ENCODE results near the gene RRM2.

Gene RRM2

GRCh38 chr2:10079266-10079869, 43.2 kb upstream of the RRM2 start:
- no peak overlapping the region for H3K4me2 ChIP-seq
- H3K27ac ChIP-seq, result no peak overlapping the region

GRCh38 chr2:10079870-10080535, 42.5 kb upstream of the RRM2 start, which contains the start of gene CYS1:
Gene CYS1, minus strand, starts transcription at chr2:10080411. Its CDS starts 188 bp downstream, at chr2:10080223.
- Histone ChIP-seq H3K9ac (no peak within 1 kb of the TSS), H3K27me3 (ENCODE audit: insufficient read depth, low read depth) (peaks cover 4% of the 10 kb centered on the region), H3K4me1 (ENCODE audit: low read depth, poor library complexity, severe bottlenecking) (peaks cover 4% of the 10 kb centered on the region), H3K79me2 (ENCODE audit: insufficient read depth, low read depth) (no peaks in the 10 kb centered on the region), H3K36me3 (ENCODE audit: insufficient read depth) (no peaks in the 10 kb centered on the region), H3K4me2 (no peak within 1 kb of the TSS), H4K20me1 (ENCODE audit: insufficient read depth) (no peaks in the 10 kb centered on the region), H3K4me3 (IDR thresholded peaks at IDR 0.05; ENCODE audit: insufficient read depth, low read depth, low read length) (no peak within 1 kb of the TSS), H2AFZ (ENCODE audit: low read depth) (no peak within 1 kb of the TSS), H3K27ac (no peak within 1 kb of the TSS)
- TF ChIP-seq, protein P1, sequence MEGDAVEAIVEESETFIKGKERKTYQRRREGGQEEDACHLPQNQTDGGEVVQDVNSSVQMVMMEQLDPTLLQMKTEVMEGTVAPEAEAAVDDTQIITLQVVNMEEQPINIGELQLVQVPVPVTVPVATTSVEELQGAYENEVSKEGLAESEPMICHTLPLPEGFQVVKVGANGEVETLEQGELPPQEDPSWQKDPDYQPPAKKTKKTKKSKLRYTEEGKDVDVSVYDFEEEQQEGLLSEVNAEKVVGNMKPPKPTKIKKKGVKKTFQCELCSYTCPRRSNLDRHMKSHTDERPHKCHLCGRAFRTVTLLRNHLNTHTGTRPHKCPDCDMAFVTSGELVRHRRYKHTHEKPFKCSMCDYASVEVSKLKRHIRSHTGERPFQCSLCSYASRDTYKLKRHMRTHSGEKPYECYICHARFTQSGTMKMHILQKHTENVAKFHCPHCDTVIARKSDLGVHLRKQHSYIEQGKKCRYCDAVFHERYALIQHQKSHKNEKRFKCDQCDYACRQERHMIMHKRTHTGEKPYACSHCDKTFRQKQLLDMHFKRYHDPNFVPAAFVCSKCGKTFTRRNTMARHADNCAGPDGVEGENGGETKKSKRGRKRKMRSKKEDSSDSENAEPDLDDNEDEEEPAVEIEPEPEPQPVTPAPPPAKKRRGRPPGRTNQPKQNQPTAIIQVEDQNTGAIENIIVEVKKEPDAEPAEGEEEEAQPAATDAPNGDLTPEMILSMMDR (conservative IDR thresholded peaks at IDR 0.05; ENCODE audit: low read depth, low read length), result no peak

More at GRCh38 chr2:10079266-10079869, 43.2 kb upstream of the RRM2 start:
- TF ChIP-seq, protein P1 (conservative IDR thresholded peaks at IDR 0.05; ENCODE audit: low read depth, low read length), result no peak
- no peak overlapping the region for H2AFZ ChIP-seq (ENCODE audit: low read depth)
- peaks cover 4% of the 10 kb centered on the region for H3K27me3 ChIP-seq (ENCODE audit: insufficient read depth, low read depth)
- peaks cover 4% of the 10 kb centered on the region for H3K4me1 ChIP-seq (ENCODE audit: low read depth, poor library complexity, severe bottlenecking)
- no peaks in the 10 kb centered on the region for H3K36me3 ChIP-seq (ENCODE audit: insufficient read depth)
- no peaks in the 10 kb centered on the region for H4K20me1 ChIP-seq (ENCODE audit: insufficient read depth)
- H3K79me2 ChIP-seq (ENCODE audit: insufficient read depth, low read depth), result no peaks in the 10 kb centered on the region
- H3K4me3 ChIP-seq (IDR thresholded peaks at IDR 0.05; ENCODE audit: insufficient read depth, low read depth, low read length), result no peak overlapping the region
- no peak overlapping the region for H3K9ac ChIP-seq

GRCh38 chr2:10080536-10081304, 41.8 kb upstream of the RRM2 start:
- Histone ChIP-seq H3K4me2 (no peak overlapping the region), H3K27ac (no peak overlapping the region), H3K4me3 (IDR thresholded peaks at IDR 0.05; ENCODE audit: insufficient read depth, low read depth, low read length) (no peak overlapping the region), H3K4me1 (ENCODE audit: low read depth, poor library complexity, severe bottlenecking) (peaks cover 4% of the 10 kb centered on the region), H3K9ac (no peak overlapping the region), H2AFZ (ENCODE audit: low read depth) (no peak overlapping the region), H4K20me1 (ENCODE audit: insufficient read depth) (no peaks in the 10 kb centered on the region), H3K27me3 (ENCODE audit: insufficient read depth, low read depth) (peaks cover 4% of the 10 kb centered on the region), H3K36me3 (ENCODE audit: insufficient read depth) (no peaks in the 10 kb centered on the region), H3K79me2 (ENCODE audit: insufficient read depth, low read depth) (no peaks in the 10 kb centered on the region)
- TF ChIP-seq, protein P1 (conservative IDR thresholded peaks at IDR 0.05; ENCODE audit: low read depth, low read length), result no peak

- H3K27ac ChIP-seq, result no peak overlapping the region
- H3K4me3 ChIP-seq (IDR thresholded peaks at IDR 0.05; ENCODE audit: insufficient read depth, low read depth, low read length), result no peak overlapping the region
- H2AFZ ChIP-seq (ENCODE audit: low read depth), result no peak overlapping the region
- no peaks in the 10 kb centered on the region for H3K36me3 ChIP-seq (ENCODE audit: insufficient read depth)
- no peaks in the 10 kb centered on the region for H3K79me2 ChIP-seq (ENCODE audit: insufficient read depth, low read depth)
- no peaks in the 10 kb centered on the region for H4K20me1 ChIP-seq (ENCODE audit: insufficient read depth)
- no peak overlapping the region for H3K9ac ChIP-seq
- TF ChIP-seq, protein P1 (conservative IDR thresholded peaks at IDR 0.05; ENCODE audit: low read depth, low read length), result no peak
- no peaks in the 10 kb centered on the region for H3K27me3 ChIP-seq (ENCODE audit: insufficient read depth, low read depth)
- no peak overlapping the region for H3K4me2 ChIP-seq
- peaks cover 4% of the 10 kb centered on the region for H3K4me1 ChIP-seq (ENCODE audit: low read depth, poor library complexity, severe bottlenecking)
Observed at GRCh38 chr2:10083046-10083445, 39.5 kb upstream of the RRM2 start.

All from KMS-11 (cell line).